Esophagus squamous epithelium (tissue), 5 donors: ENCODE measurements around the gene SLC11A1. TPM values are rescaled to one million over a fixed set of nuclear protein-coding genes. Genes with fewer than 3 reads are reported as not detected.

Source experiments
- DNase-seq: peaks from one replicate; lab custom pipeline; 2025; lab: John Stamatoyannopoulos, UW
- H3K27ac ChIP-seq, 4 donors: fragments of 200-600 bp; sonication (generic); one replicate each; pipeline ENCODE4 v1.5.1; 2016 to 2019; ENCODE audit warnings: mild to moderate bottlenecking in 1 of 4
- H3K27me3 ChIP-seq, 4 donors: fragments of 200-600 bp; sonication (generic); 1 replicate in 3 of 4; 2 replicates in 1 of 4; pipeline versions ENCODE4 v1.5.1 to v1.6.0; 2017 to 2021; ENCODE audit warnings: antibody characterized with exemption in 1 of 4
- H3K36me3 ChIP-seq, 3 donors: fragments of 200-600 bp; sonication (generic); one replicate each; pipeline ENCODE4 v1.5.1; 2016 to 2019
- H3K4me1 ChIP-seq, 3 donors: fragments of 200-600 bp; sonication (generic); one replicate each; pipeline ENCODE4 v1.5.1; 2017 to 2019
- H3K4me3 ChIP-seq, 4 donors: fragments of 200-600 bp; sonication (generic); 1 replicate in 3 of 4; 2 replicates in 1 of 4; pipeline ENCODE4 v1.5.1; 2016 to 2019; ENCODE audit warnings: mild to moderate bottlenecking in 2 of 4, moderate library complexity in 1 of 4
- H3K9me3 ChIP-seq, 3 donors: fragments of 200-600 bp; sonication (generic); one replicate each; pipeline ENCODE4 v1.5.1; 2016 to 2019
- CTCF ChIP-seq, 6 experiments: fragments of 450-650 bp in 4 of 6; fragments of 200-600 bp in 2 of 6; sonication (generic) in 2 of 6; IDR thresholded peaks; one replicate each; pipeline ENCODE4 v1.5.1; 2016 to 2019; ENCODE audit warnings: antibody characterized with exemption in 6 of 6, mild to moderate bottlenecking in 4 of 6, moderate library complexity in 4 of 6
- POLR2A ChIP-seq, 4 donors: fragments of 450-650 bp; IDR thresholded peaks; one replicate each; pipeline ENCODE4 v1.6.1; 2017; ENCODE audit warnings: antibody characterized with exemption in 4 of 4, mild to moderate bottlenecking in 4 of 4, moderate library complexity in 3 of 4
- WGBS, 2 donors: methylation state at CpG; one replicate each; pipeline ENCODE4 v1.1.5; 2018; 5-methylcytosine and 5-hydroxymethylcytosine counted together
- intact Hi-C: fragments of 100-400 bp; cut with DNase I; formaldehyde crosslinking; loops from one replicate; pipeline ENCODE4 v1.15.0; 2022
- total RNA-seq, 4 donors: library from RNA; depleted of rRNA; stranded (reverse); fragments of >200 nt; gene quantifications; one replicate each; pipeline ENCODE4 v1.1.0, GENCODE V29; 2016
- donor health status: DM: yes; HTN: yes; CAD: no.

Gene SLC11A1
- total RNA-seq, 4 donors from 2014 or later = 1.7 to 10.6 (median 8.7) TPM

GRCh38 chr2:218357236-218358177 lies 24.6 kb upstream of the SLC11A1 start:
- TF ChIP-seq CTCF (IDR thresholded peaks at IDR 0.05) (no peak), POLR2A (IDR thresholded peaks at IDR 0.05) (no peak)
- no peak for DNase-seq
- 70 to 73% methylated on average over 5 to 14 of the region's 17 CpGs for WGBS, 2 donors
- Histone ChIP-seq H3K4me1 (no peaks in the 10 kb centered on the region), H3K36me3 (no peaks in the 10 kb centered on the region), H3K9me3 (peaks cover 0 to 3% (median 0%) of the 10 kb centered on the region in 3 donors), H3K27me3 (no peaks in the 10 kb centered on the region), H3K4me3 (no peak overlapping the region), H3K27ac (no peak overlapping the region)
- intact Hi-C loops = no loop called here

GRCh38 chr2:218360453-218360852 lies 21.6 kb upstream of the SLC11A1 start:
- Histone ChIP-seq H3K4me1 (no peaks in the 10 kb centered on the region), H3K27ac (no peak overlapping the region), H3K4me3 (no peak overlapping the region), H3K9me3 (no peaks in the 10 kb centered on the region), H3K36me3 (no peaks in the 10 kb centered on the region), H3K27me3 (no peaks in the 10 kb centered on the region)
- TF ChIP-seq CTCF (IDR thresholded peaks at IDR 0.05) = no peak
- intact Hi-C loops = no loop called here
- 87% methylated on average over 3 of the region's 4 CpGs; no CpG with 5 or more reads in 1 of the 2 donors for WGBS, 2 donors
- no peak for DNase-seq

GRCh38 chr2:218362606-218363005 lies 19.5 kb upstream of the SLC11A1 start:
- 89% methylated on average over 7 to 8 of the region's 8 CpGs for WGBS, 2 donors
- Histone ChIP-seq H3K4me3 (no peak overlapping the region), H3K4me1 (peaks cover 0 to 6% (median 0%) of the 10 kb centered on the region in 3 donors), H3K9me3 (peaks cover 0 to 10% (median 0%) of the 10 kb centered on the region in 3 donors), H3K27me3 (no peaks in the 10 kb centered on the region), H3K36me3 (no peaks in the 10 kb centered on the region), H3K27ac (no peak overlapping the region)
- intact Hi-C loops = no loop called here
- TF ChIP-seq CTCF (IDR thresholded peaks at IDR 0.05) = no peak
- no peak for TF ChIP-seq POLR2A (IDR thresholded peaks at IDR 0.05)
- DNase-seq = no peak

- H3K27me3 ChIP-seq = no peaks in the 10 kb centered on the region
- DNase-seq = no peak
- H3K9me3 ChIP-seq = peaks cover 0 to 10% (median 0%) of the 10 kb centered on the region in 3 donors
- TF ChIP-seq CTCF (IDR thresholded peaks at IDR 0.05) (no peak), POLR2A (IDR thresholded peaks at IDR 0.05) (no peak)
- H3K27ac ChIP-seq = no peak overlapping the region
- 73 to 80% methylated on average over 3 of the region's 3 CpGs for whole genome bisulfite sequencing, 2 donors
- no peak overlapping the region for H3K4me3 ChIP-seq
- intact Hi-C loops = no loop called here
- peaks cover 0 to 17% (median 6%) of the 10 kb centered on the region in 3 donors for H3K4me1 ChIP-seq
- no peaks in the 10 kb centered on the region for H3K36me3 ChIP-seq
These were observed 18.3 kb upstream of the SLC11A1 start for GRCh38 chr2:218363736-218364135.

- no peak for DNase-seq
- no peak overlapping the region for H3K27ac ChIP-seq
- H3K4me3 ChIP-seq = no peak overlapping the region
- H3K36me3 ChIP-seq = no peaks in the 10 kb centered on the region
- peaks cover 0 to 10% (median 0%) of the 10 kb centered on the region in 3 donors for H3K9me3 ChIP-seq
- peaks cover 0 to 18% (median 6%) of the 10 kb centered on the region in 3 donors for H3K4me1 ChIP-seq
- WGBS, 2 donors = 88 to 90% methylated on average over 5 to 6 of the region's 6 CpGs
- intact Hi-C loops = no loop called here
- TF ChIP-seq POLR2A (IDR thresholded peaks at IDR 0.05) = no peak
- no peak for TF ChIP-seq CTCF (IDR thresholded peaks at IDR 0.05)
- no peaks in the 10 kb centered on the region for H3K27me3 ChIP-seq
These were observed 17.9 kb upstream of the SLC11A1 start for GRCh38 chr2:218364196-218364595.
